ENCODE data around the gene P2RY12. TPM values are rescaled to one million over a fixed set of nuclear protein-coding genes. Genes with fewer than 3 reads are reported as not detected.
A peak's percentile ranks its signal among the peaks of the same experiment; 100 is the strongest.

P2RY12 gene
- total and polyA plus RNA-seq, 2 of the 8 experiments (the other 6 are each of a cell fraction or from before 2014, with no cell fraction given), result not detected

DNA sequence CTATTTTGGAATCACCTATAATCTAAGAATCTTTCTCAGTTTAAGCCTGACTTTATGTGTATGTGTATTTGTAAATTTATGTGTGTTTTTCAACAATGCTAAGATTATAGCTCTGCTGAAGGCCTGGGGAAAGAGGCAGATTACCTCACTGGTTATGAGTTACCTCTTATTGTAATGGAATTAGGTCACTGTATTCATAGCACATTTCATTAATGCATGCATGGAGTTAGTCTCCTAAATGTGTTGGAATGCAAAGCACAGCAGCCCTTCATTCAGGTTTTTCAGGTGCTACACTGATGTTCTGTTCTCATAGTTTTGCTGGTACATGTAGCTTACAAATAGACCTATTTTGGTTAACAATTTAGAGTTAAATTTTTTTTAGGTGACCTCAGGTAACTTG is 77.4 kb downstream of the P2RY12 start:
- Histone ChIP-seq H3K27ac (ENCODE audit: low read depth, low read length) (no peak overlapping the region), H4K5ac (ENCODE audit: insufficient read length, low read depth, low read length) (no peak overlapping the region), H3K36me3 (ENCODE audit: control insufficient read depth in 2 of 4, insufficient read depth in 4 of 4, low read length in 3 of 4) (no peaks in the 10 kb centered on the region), H2BK120ac (replicated peaks; ENCODE audit: low read depth, low read length) (no peak overlapping the region), H3K4ac (replicated peaks; ENCODE audit: insufficient read length, low read depth, low read length) (no peak overlapping the region), H3K4me1 (replicated peaks in 1 of 4; ENCODE audit: control insufficient read depth in 3 of 4, insufficient read depth in 4 of 4, low read length in 3 of 4) (peaks cover 7 to 28% (median 16%) of the 10 kb centered on the region in 4 experiments), H3K56ac (replicated peaks; ENCODE audit: insufficient read length, low read depth, low read length) (no peak overlapping the region), H2AK5ac (ENCODE audit: low read depth, low read length) (no peak overlapping the region), H2AFZ (ENCODE audit: low read length) (no peak overlapping the region), H2BK12ac (ENCODE audit: low read depth, low read length) (no peak overlapping the region), H3K23me2 (ENCODE audit: low read depth, low read length) (no peaks in the 10 kb centered on the region), H3K9ac (replicated peaks in 1 of 4; ENCODE audit: extremely low read depth in 1 of 4, low read depth in 3 of 4, low read length in 3 of 4) (no peak overlapping the region), H3K4me3 (ENCODE audit: extremely low read depth in 1 of 4, insufficient read depth in 2 of 4, low read depth in 3 of 4, low read length in 4 of 4) (no peak overlapping the region), H3K4me2 (ENCODE audit: insufficient read depth in 1 of 2, low read depth in 2 of 2, low read length in 2 of 2) (peak overlapping the region in 1 of 2 experiments; percentile 36; a peak in 1 of 4 replicates), H3K23ac (ENCODE audit: insufficient read length) (no peak overlapping the region), H3K79me1 (ENCODE audit: low read depth, low read length) (no peaks in the 10 kb centered on the region), H2BK5ac (ENCODE audit: low read depth, low read length) (no peak overlapping the region), H3K27me3 (replicated peaks in 1 of 4; ENCODE audit: control insufficient read depth in 3 of 4, extremely low read depth in 1 of 4, insufficient read depth in 3 of 4, low read length in 3 of 4) (0 out of 7 replicates have a peak, but pooled peaks cover 0 to 3% (median 0%) of the 10 kb centered on the region in 4 experiments), H3K14ac (ENCODE audit: insufficient read length) (no peak overlapping the region), H3K18ac (ENCODE audit: extremely low read depth, low read length) (no peak overlapping the region), H4K91ac (replicated peaks; ENCODE audit: insufficient read length, low read length) (no peak overlapping the region), H4K20me1 (replicated peaks in 1 of 2; ENCODE audit: control insufficient read depth in 1 of 2, insufficient read depth in 2 of 2, low read length in 2 of 2) (peaks cover 0 to 2% of the 10 kb centered on the region in 2 experiments), H2BK15ac (ENCODE audit: low read length) (no peak overlapping the region), H2BK20ac (ENCODE audit: low read length) (no peak overlapping the region), H4K8ac (ENCODE audit: extremely low read depth, insufficient read depth, low read length) (no peak overlapping the region), H3K79me2 (ENCODE audit: control insufficient read depth in 1 of 2, insufficient read depth in 2 of 2, low read length in 2 of 2) (no peaks in the 10 kb centered on the region), H3K9me3 (ENCODE audit: insufficient read depth in 2 of 2, low read depth in 1 of 2, low read length in 1 of 2) (no peaks in the 10 kb centered on the region)
- ChIA-PET POLR2A (ENCODE audit: partially characterized antibody) (no interaction called here), CTCF (ENCODE audit: partially characterized antibody) (interaction anchor here (0.7 to 1.5 kb wide), 9 partner anchors 9 to 505 kb away, joined by 3 to 5 read pairs (median 3); partner anchors contain the start of gene GPR87)
- DNase-seq (ENCODE audit: low read depth in 1 of 2, low spot score in 2 of 2) (no peak), FAIRE-seq (no peak)
- TF ChIP-seq CHD2 (IDR thresholded peaks at IDR 0.05; ENCODE audit: low read length) (no peak), TBP (IDR thresholded peaks at IDR 0.05; ENCODE audit: low read depth, low read length) (no peak), TEAD4 (IDR thresholded peaks at IDR 0.05; ENCODE audit: low read depth, low read length) (0 out of 2 replicates have a peak, but pooled peaks have one; percentile 11), SIN3A (conservative IDR thresholded peaks at IDR 0.05 in 1 of 2, IDR thresholded peaks at IDR 0.05 in 1 of 2; ENCODE audit: low read depth in 1 of 2, low read length in 2 of 2) (no peak)

Measured in H1 (cell line).